ENCODE results near the gene RPS19.

DNA sequence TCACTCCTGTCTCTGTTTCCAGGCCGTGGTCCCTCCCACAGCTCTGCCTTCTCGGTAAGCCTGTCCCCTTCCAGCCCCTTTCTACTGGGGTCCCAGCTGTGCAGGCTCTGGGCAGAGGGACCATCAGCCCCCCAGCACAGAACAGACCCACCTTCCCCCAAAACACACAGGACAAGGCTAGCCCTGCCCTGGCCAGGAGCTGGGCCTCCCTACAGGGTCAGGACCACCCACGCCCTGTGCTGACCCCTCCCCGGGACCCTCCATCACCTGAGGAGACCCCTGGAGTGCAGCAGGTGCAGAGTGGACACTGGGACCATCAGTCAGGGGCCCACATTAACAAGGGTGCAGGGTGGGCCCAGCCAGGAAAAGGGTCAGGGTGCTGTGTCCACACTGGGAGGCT lies 49.8 kb upstream of the RPS19 start:
- TF ChIP-seq, protein P1, sequence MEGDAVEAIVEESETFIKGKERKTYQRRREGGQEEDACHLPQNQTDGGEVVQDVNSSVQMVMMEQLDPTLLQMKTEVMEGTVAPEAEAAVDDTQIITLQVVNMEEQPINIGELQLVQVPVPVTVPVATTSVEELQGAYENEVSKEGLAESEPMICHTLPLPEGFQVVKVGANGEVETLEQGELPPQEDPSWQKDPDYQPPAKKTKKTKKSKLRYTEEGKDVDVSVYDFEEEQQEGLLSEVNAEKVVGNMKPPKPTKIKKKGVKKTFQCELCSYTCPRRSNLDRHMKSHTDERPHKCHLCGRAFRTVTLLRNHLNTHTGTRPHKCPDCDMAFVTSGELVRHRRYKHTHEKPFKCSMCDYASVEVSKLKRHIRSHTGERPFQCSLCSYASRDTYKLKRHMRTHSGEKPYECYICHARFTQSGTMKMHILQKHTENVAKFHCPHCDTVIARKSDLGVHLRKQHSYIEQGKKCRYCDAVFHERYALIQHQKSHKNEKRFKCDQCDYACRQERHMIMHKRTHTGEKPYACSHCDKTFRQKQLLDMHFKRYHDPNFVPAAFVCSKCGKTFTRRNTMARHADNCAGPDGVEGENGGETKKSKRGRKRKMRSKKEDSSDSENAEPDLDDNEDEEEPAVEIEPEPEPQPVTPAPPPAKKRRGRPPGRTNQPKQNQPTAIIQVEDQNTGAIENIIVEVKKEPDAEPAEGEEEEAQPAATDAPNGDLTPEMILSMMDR (conservative IDR thresholded peaks at IDR 0.05; ENCODE audit: low read depth, low read length), result no peak
- TF ChIP-seq EZH2 (IDR thresholded peaks at IDR 0.05; ENCODE audit: low read length, unreplicated experiment), result no peak
- no peak for TF ChIP-seq EZH2phosphoT487 (IDR thresholded peaks at IDR 0.05; ENCODE audit: borderline replicate concordance, low read length)

Data from PC-3 (cell line).